Adipose tissue (tissue), 3 donors: ENCODE results near the gene SCMH1. TPM values are rescaled to one million over a fixed set of nuclear protein-coding genes. Genes with fewer than 3 reads are reported as not detected.

ENCODE experiments used
- H3K27ac ChIP-seq: one replicate; pipeline ENCODE4 v1.5.1; 2013; ENCODE audit warnings: low read depth, low read length
- WGBS, 3 donors: extraction: QIAGEN DNeasy Blood & Tissue Kit; methylation state at CpG; one replicate each; pipeline ENCODE4 v1.1.7; 2013; 5-methylcytosine and 5-hydroxymethylcytosine counted together
- polyA plus RNA-seq, 3 donors: library from polyadenylated mRNA; stranded (reverse); fragments of 200-250 nt; gene quantifications; one replicate each; pipeline ENCODE4 v1.2.3, GENCODE V29; 2013
- donor health status: healthy with polysubstance abuse.
- donor health status: Bipolar disorder and iron deficiency.
- donor health status: healthy.

Gene SCMH1
- polyA plus RNA-seq, 3 donors: 24.1 to 26.3 (median 24.4) TPM

GRCh38 chr1:40979241-40980067, 262.7 kb downstream of the SCMH1 start, which contains the start of gene CTPS1:
CTPS1 (plus strand) TSS chr1:40979696; CDS start chr1:40983291, 3,595 bp downstream.
- H3K27ac ChIP-seq: peak within 1 kb of the TSS; percentile 83
- 1% methylated on average over 81 to 96 of the region's 96 CpGs for WGBS, 3 donors

- WGBS, 3 donors: 35 to 37% (median 35%) methylated on average over 17 of the region's 17 CpGs
- H3K27ac ChIP-seq: no peak overlapping the region
These were observed 263.2 kb downstream of the SCMH1 start for GRCh38 chr1:40978886-40979240.

GRCh38 chr1:40977716-40978115, 264.4 kb downstream of the SCMH1 start:
- 92 to 100% (median 100%) methylated on average over 1 of the region's 1 CpG for WGBS, 3 donors
- H3K27ac ChIP-seq: no peak overlapping the region

Other genes starting within 250 kb of the SCMH1 start
- gene SLFNL1, start 220.6 kb downstream of the SCMH1 start, polyA plus RNA-seq: under 1 TPM; 0.07 to 0.34 (median 0.22) TPM
- gene FOXO6, start 119.1 kb upstream of the SCMH1 start, polyA plus RNA-seq: under 1 TPM; 0.24 to 0.37 (median 0.34) TPM
- 1 to 10 TPM in 1 of 3 donors, under 1 TPM in 1, not detected in 1; 0.07 to 1.4 TPM for gene EDN2, start 242.4 kb upstream of the SCMH1 start, polyA plus RNA-seq